Measurements from ENCODE around the gene ZMIZ1.

ZMIZ1 gene

GRCh38 chr10:79239275-79239779 is 170.6 kb downstream of the ZMIZ1 start:
- H3K18ac ChIP-seq (ENCODE audit: low read length): peak overlapping the region; percentile 21
- peak overlapping the region; percentile 96 for H3K27ac ChIP-seq (ENCODE audit: low read depth, low read length)
- H3K27me3 ChIP-seq (ENCODE audit: insufficient read depth, low read length): no peaks in the 10 kb centered on the region
- no CpG with 5 or more reads among the region's 10 CpGs for WGBS (ENCODE audit: extremely low coverage, insufficient coverage, insufficient read length)
- H2BK5ac ChIP-seq (ENCODE audit: low read depth, low read length, poor library complexity): peak overlapping the region; percentile 88
- peak overlapping the region; percentile 74 for H4K8ac ChIP-seq (ENCODE audit: low read depth, low read length)
- H3K14ac ChIP-seq (ENCODE audit: low read length): peak overlapping the region; percentile 14
- no peak overlapping the region for H3K4me3 ChIP-seq (ENCODE audit: low read depth, low read length)
- peaks cover 2 to 9% of the 10 kb centered on the region in 2 experiments for H3K36me3 ChIP-seq (ENCODE audit: control insufficient read depth in 1 of 2, insufficient read depth in 2 of 2, low read length in 2 of 2)
- no peaks in the 10 kb centered on the region for H3K9me3 ChIP-seq (ENCODE audit: insufficient read depth, low read depth, low read length)
- H2BK12ac ChIP-seq (ENCODE audit: low read length): peak overlapping the region; percentile 11
- no peak overlapping the region for H4K12ac ChIP-seq (ENCODE audit: low read depth, low read length)
- peak overlapping the region; percentile 90 for H2BK120ac ChIP-seq (ENCODE audit: insufficient read depth, low read length, poor library complexity)
- H4K91ac ChIP-seq (ENCODE audit: low read depth, low read length): peak overlapping the region; percentile 87
- H3K23ac ChIP-seq (ENCODE audit: low read length): no peak overlapping the region
- no peak overlapping the region for H2AFZ ChIP-seq (ENCODE audit: insufficient read depth, low read length, poor library complexity)
- peaks cover 69 to 82% of the 10 kb centered on the region in 2 experiments for H3K4me1 ChIP-seq (ENCODE audit: control insufficient read depth in 1 of 2, insufficient read depth in 2 of 2, low read length in 2 of 2)
- H3K4me2 ChIP-seq (ENCODE audit: low read length): peak overlapping the region; percentile 31
- peak overlapping the region; percentile 2 for H2AK5ac ChIP-seq (ENCODE audit: low read length)
- H3K4ac ChIP-seq (ENCODE audit: low read depth, low read length): no peak overlapping the region
- DNase-seq: peak; percentile 96 to 97
- peaks cover 14% of the 10 kb centered on the region for H3K79me2 ChIP-seq (ENCODE audit: control insufficient read depth, insufficient read depth, low read length, poor library complexity)
- H3K79me1 ChIP-seq (ENCODE audit: low read length): peaks cover 67% of the 10 kb centered on the region
- peak overlapping the region; percentile 8 for H3K9ac ChIP-seq (ENCODE audit: low read length)

DNA sequence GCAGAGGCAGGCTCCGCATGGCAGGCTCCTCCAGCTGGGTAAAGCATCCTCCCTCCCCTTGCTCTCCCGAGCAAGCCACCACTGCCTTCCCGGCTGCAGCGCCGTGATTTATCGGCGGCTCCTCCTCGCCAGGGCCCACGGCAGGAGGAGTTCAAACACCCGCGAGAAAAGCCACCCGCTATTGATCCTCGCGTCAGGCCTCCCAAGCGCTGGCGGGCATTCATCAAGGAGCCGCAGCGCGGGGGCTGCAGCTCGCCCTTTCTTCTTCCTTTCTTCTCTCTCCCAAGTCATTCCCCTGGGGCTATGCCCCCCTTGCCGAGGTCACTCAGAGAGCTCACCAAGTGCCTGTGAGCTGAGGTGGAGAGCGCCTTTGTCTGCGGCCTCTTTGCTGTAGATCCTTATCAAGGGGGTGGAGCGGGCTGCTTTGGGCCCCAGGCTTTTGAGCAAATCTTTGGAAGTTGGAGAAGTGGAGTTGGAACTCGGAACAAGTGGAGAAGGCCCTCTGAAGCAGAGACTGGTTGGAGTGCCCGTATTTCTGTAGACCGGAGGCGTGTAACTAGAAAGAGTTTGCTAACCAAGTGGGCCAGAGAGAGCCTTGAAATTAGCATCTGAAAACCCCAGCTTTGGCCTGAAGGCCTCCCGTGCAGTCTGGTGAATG is 171.3 kb downstream of the ZMIZ1 start:
- Histone ChIP-seq H2BK120ac (ENCODE audit: insufficient read depth, low read length, poor library complexity) (peak overlapping the region; percentile 28), H4K8ac (ENCODE audit: low read depth, low read length) (no peak overlapping the region), H3K27me3 (ENCODE audit: insufficient read depth, low read length) (no peaks in the 10 kb centered on the region), H4K12ac (ENCODE audit: low read depth, low read length) (no peak overlapping the region), H3K9ac (ENCODE audit: low read length) (no peak overlapping the region), H4K91ac (ENCODE audit: low read depth, low read length) (peak overlapping the region; percentile 49), H2BK5ac (ENCODE audit: low read depth, low read length, poor library complexity) (peak overlapping the region; percentile 46), H3K14ac (ENCODE audit: low read length) (no peak overlapping the region), H3K27ac (ENCODE audit: low read depth, low read length) (peak overlapping the region; percentile 96), H3K18ac (ENCODE audit: low read length) (no peak overlapping the region), H2AFZ (ENCODE audit: insufficient read depth, low read length, poor library complexity) (no peak overlapping the region), H3K4me1 (ENCODE audit: control insufficient read depth in 1 of 2, insufficient read depth in 2 of 2, low read length in 2 of 2) (peaks cover 70 to 82% of the 10 kb centered on the region in 2 experiments), H2AK5ac (ENCODE audit: low read length) (no peak overlapping the region), H3K79me1 (ENCODE audit: low read length) (peaks cover 66% of the 10 kb centered on the region), H3K9me3 (ENCODE audit: insufficient read depth, low read depth, low read length) (no peaks in the 10 kb centered on the region), H3K23ac (ENCODE audit: low read length) (no peak overlapping the region), H3K36me3 (ENCODE audit: control insufficient read depth in 1 of 2, insufficient read depth in 2 of 2, low read length in 2 of 2) (peaks cover 4 to 9% of the 10 kb centered on the region in 2 experiments), H3K4me2 (ENCODE audit: low read length) (peak overlapping the region; percentile 47), H3K4me3 (ENCODE audit: low read depth, low read length) (no peak overlapping the region), H2BK12ac (ENCODE audit: low read length) (no peak overlapping the region), H3K4ac (ENCODE audit: low read depth, low read length) (no peak overlapping the region), H3K79me2 (ENCODE audit: control insufficient read depth, insufficient read depth, low read length, poor library complexity) (peaks cover 20% of the 10 kb centered on the region)
- WGBS (ENCODE audit: extremely low coverage, insufficient coverage, insufficient read length): no CpG with 5 or more reads among the region's 29 CpGs
- peak; percentile 94 to 95 for DNase-seq

DNA sequence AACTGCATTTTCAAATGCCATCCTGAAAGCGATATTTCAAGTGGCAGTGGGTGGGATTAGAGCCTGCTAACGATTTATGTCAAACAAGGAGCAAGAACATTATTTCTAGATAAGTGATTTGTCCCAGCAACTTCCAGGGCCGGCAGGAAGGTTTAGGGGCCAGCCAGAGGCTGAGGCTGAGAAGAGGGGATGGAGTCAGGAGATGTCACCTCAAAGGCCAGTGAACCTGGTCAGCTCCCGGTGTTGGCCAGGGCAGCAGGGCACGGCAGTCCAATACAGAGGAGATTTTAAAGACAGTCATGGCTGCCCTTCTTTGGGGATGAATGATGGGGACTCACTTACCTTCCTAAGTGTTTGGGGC is 172.8 kb downstream of the ZMIZ1 start:
- H3K27me3 ChIP-seq (ENCODE audit: insufficient read depth, low read length): no peaks in the 10 kb centered on the region
- H3K36me3 ChIP-seq (ENCODE audit: control insufficient read depth in 1 of 2, insufficient read depth in 2 of 2, low read length in 2 of 2): peaks cover 7 to 16% of the 10 kb centered on the region in 2 experiments
- peak overlapping the region; percentile 28 for H2BK5ac ChIP-seq (ENCODE audit: low read depth, low read length, poor library complexity)
- H3K14ac ChIP-seq (ENCODE audit: low read length): peak overlapping the region; percentile 55
- peaks cover 24% of the 10 kb centered on the region for H3K79me2 ChIP-seq (ENCODE audit: control insufficient read depth, insufficient read depth, low read length, poor library complexity)
- peak overlapping the region; percentile 20 for H3K27ac ChIP-seq (ENCODE audit: low read depth, low read length)
- H3K23ac ChIP-seq (ENCODE audit: low read length): no peak overlapping the region
- peak overlapping the region; percentile 76 for H4K91ac ChIP-seq (ENCODE audit: low read depth, low read length)
- H3K9me3 ChIP-seq (ENCODE audit: insufficient read depth, low read depth, low read length): no peaks in the 10 kb centered on the region
- H4K12ac ChIP-seq (ENCODE audit: low read depth, low read length): no peak overlapping the region
- H3K9ac ChIP-seq (ENCODE audit: low read length): no peak overlapping the region
- H3K4me3 ChIP-seq (ENCODE audit: low read depth, low read length): no peak overlapping the region
- peak overlapping the region; percentile 37 for H2BK12ac ChIP-seq (ENCODE audit: low read length)
- WGBS (ENCODE audit: extremely low coverage, insufficient coverage, insufficient read length): no CpG with 5 or more reads among the region's 5 CpGs
- H2AFZ ChIP-seq (ENCODE audit: insufficient read depth, low read length, poor library complexity): no peak overlapping the region
- H3K4ac ChIP-seq (ENCODE audit: low read depth, low read length): peak overlapping the region; percentile 54
- H2BK120ac ChIP-seq (ENCODE audit: insufficient read depth, low read length, poor library complexity): peak overlapping the region; percentile 65
- no peak for DNase-seq
- H4K8ac ChIP-seq (ENCODE audit: low read depth, low read length): peak overlapping the region; percentile 31
- peaks cover 70 to 82% of the 10 kb centered on the region in 2 experiments for H3K4me1 ChIP-seq (ENCODE audit: control insufficient read depth in 1 of 2, insufficient read depth in 2 of 2, low read length in 2 of 2)
- H3K79me1 ChIP-seq (ENCODE audit: low read length): peaks cover 51% of the 10 kb centered on the region
- H3K4me2 ChIP-seq (ENCODE audit: low read length): peak overlapping the region; percentile 68
- H2AK5ac ChIP-seq (ENCODE audit: low read length): peak overlapping the region; percentile 53
- H3K18ac ChIP-seq (ENCODE audit: low read length): peak overlapping the region; percentile 34

DNA sequence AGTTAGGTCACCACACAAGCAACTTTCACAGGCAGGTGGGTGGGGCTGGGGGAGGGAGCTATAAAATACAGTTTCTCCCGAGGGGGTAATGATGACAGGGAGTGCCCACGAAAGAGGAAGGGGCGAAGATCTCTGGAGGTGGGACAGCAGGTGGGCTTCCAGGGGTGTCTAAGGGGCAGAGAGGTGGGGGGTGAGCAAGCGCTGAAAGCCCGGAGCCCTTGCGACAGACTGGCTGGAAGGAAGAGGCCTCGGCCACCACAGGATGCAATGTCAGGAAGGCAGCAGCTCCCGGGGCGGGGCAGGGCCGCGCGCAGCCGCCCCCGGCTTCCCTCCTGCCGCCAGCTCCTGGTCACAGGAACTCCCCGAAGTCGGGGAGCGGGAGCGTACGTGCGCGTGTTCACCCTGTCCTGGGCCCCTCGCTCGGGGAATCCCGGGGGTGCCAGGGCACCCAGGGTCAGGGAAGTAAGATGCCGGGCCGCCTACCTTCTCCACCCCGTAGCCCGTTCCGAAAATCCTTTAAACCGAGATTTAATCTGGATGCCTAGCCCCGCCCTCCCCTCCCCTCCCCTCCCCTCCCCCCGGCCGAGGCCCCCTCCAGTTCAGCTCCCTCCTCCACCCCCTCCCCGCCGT is 173.3 kb downstream of the ZMIZ1 start:
- Histone ChIP-seq H3K4me2 (ENCODE audit: low read length) (peak overlapping the region; percentile 87), H3K36me3 (ENCODE audit: control insufficient read depth in 1 of 2, insufficient read depth in 2 of 2, low read length in 2 of 2) (peaks cover 11 to 19% of the 10 kb centered on the region in 2 experiments), H3K27ac (ENCODE audit: low read depth, low read length) (peak overlapping the region; percentile 39), H3K27me3 (ENCODE audit: insufficient read depth, low read length) (no peaks in the 10 kb centered on the region), H4K8ac (ENCODE audit: low read depth, low read length) (peak overlapping the region; percentile 34), H3K4me1 (ENCODE audit: control insufficient read depth in 1 of 2, insufficient read depth in 2 of 2, low read length in 2 of 2) (peaks cover 71 to 82% of the 10 kb centered on the region in 2 experiments), H3K4me3 (ENCODE audit: low read depth, low read length) (peak overlapping the region; percentile 73), H4K91ac (ENCODE audit: low read depth, low read length) (peak overlapping the region; percentile 76), H4K12ac (ENCODE audit: low read depth, low read length) (peak overlapping the region; percentile 11), H3K23ac (ENCODE audit: low read length) (no peak overlapping the region), H3K9me3 (ENCODE audit: insufficient read depth, low read depth, low read length) (no peaks in the 10 kb centered on the region), H3K79me1 (ENCODE audit: low read length) (peaks cover 51% of the 10 kb centered on the region), H2BK12ac (ENCODE audit: low read length) (no peak overlapping the region), H2BK120ac (ENCODE audit: insufficient read depth, low read length, poor library complexity) (peak overlapping the region; percentile 66), H2BK5ac (ENCODE audit: low read depth, low read length, poor library complexity) (peak overlapping the region; percentile 28), H3K4ac (ENCODE audit: low read depth, low read length) (peak overlapping the region; percentile 54), H3K14ac (ENCODE audit: low read length) (peak overlapping the region; percentile 55), H3K79me2 (ENCODE audit: control insufficient read depth, insufficient read depth, low read length, poor library complexity) (peaks cover 28% of the 10 kb centered on the region), H3K9ac (ENCODE audit: low read length) (no peak overlapping the region), H2AK5ac (ENCODE audit: low read length) (peak overlapping the region; percentile 53), H3K18ac (ENCODE audit: low read length) (peak overlapping the region; percentile 74), H2AFZ (ENCODE audit: insufficient read depth, low read length, poor library complexity) (no peak overlapping the region)
- peak; percentile 64 to 69 for DNase-seq
- WGBS (ENCODE audit: extremely low coverage, insufficient coverage, insufficient read length): no CpG with 5 or more reads among the region's 36 CpGs

Data from trophoblast cell (in vitro differentiated cells and primary cell).